Measurements from ENCODE around the gene BHLHA9.
"Not testable (repeated sequence)": the region's sequence is repeated elsewhere in the genome, so short reads cannot be mapped to it uniquely, and the experiment has no call there.

Gene BHLHA9

DNA sequence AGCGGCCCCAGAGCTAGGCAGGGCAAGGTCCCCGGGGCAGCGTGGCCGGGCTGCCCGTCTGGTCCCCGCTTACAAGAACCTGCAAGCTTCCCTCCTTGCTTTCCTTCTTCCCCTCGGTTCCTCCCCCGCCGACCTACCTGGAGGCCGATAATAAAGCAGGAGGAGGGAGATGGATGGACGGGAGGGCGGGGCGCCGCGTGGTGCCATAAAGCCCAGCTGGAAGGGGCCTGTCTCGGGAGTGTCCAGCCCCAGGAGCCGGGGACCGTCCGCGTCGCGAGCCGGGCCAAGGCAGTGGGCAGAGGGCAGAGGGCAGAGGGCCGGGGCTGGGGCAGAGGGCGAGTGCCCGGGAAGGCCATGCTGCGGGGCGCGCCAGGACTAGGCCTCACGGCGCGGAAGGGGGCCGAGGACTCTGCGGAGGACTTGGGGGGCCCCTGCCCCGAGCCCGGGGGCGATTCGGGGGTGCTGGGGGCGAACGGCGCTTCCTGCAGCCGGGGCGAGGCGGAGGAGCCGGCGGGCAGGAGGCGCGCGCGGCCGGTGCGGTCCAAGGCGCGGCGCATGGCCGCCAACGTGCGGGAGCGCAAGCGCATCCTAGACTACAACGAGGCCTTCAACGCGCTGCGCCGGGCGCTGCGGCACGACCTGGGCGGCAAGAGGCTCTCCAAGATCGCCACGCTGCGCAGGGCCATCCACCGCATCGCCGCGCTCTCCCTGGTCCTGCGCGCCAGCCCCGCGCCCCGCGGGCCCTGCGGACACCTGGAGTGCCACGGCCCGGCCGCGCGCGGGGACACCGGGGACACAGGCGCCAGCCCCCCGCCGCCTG lies at the start of gene BHLHA9:
BHLHA9 (plus strand) TSS at position 235 of the 820 bp plus-strand sequence; CDS start at position 355, 120 bp downstream.
- in situ Hi-C loops (cut with HindIII; ENCODE audit: low sequenced_read_pairs) = loop anchor here (25.0 kb wide), 1 partner anchor 242 kb away; the partner anchor contains the start of gene INPP5K

GRCh38 chr17:1221209-1221608 lies 49.0 kb upstream of the BHLHA9 start:
- in situ Hi-C loops (cut with HindIII; ENCODE audit: low sequenced_read_pairs) = no loop called here

DNA sequence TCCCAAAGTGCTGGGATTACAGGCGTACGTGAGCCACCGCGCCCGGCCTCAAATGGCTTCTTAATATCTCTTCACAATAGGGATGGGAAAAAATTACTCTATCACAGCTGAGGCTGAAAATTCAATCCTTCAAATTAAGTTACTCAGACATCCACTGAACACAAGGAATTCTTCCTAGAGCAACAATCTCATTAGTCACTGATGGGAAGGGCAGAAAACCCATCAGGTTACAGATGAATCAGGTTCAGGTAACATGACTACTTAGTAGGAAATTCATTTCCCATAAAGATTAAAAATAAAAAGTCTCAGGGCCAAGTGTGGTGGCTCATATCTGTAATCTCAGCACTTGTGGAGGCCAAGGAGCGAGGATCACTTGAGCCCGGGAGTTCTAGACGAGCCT lies 47.9 kb upstream of the BHLHA9 start:
- in situ Hi-C loops (cut with HindIII; ENCODE audit: low sequenced_read_pairs) = no loop called here

DNA sequence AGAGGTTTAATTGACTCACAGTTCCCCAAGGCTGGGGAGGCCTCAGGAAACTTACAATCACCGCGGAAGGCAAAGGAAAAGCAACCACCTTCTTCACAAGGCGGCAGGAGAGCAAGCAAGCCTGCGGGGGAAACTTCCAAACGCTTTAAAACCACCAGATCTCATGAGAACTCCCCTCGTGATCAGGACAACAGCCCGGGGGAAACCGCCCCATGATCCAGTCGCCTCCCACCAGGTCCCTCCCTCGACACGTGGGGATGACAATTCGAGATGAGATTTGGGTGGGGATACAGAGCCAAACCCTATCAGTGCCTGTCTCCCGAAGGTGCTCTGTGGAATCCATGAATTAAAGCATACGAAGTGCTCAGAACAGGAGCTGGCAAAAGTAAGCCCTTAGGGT lies 46.6 kb upstream of the BHLHA9 start:
- in situ Hi-C loops (cut with HindIII; ENCODE audit: low sequenced_read_pairs) = no loop called here

GRCh38 chr17:1224330-1224729 lies 45.9 kb upstream of the BHLHA9 start:
- in situ Hi-C loops (cut with HindIII; ENCODE audit: low sequenced_read_pairs) = no loop called here

DNA sequence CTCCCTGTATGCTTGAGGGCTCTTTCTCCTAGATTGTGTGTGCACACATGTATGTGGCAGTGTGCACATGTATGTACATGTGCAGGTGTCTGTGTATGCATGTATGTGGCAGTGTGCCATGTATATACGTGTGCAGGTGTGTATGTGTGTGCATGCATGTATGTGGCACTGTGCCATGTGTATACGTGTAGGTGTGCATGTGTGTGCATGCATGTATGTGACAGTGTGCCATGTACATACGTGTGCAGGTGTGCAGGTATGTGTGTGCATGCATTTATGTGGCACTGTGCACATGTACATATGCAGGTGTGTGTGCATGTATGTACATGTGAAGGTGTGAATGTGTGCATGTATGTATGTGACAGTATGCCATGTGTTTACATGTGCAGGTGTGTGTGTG lies 43.9 kb upstream of the BHLHA9 start:
- in situ Hi-C loops (cut with HindIII; ENCODE audit: low sequenced_read_pairs) = no loop called here

- in situ Hi-C loops (cut with HindIII; ENCODE audit: low sequenced_read_pairs) = no loop called here
Observed at GRCh38 chr17:1227365-1227764, 42.9 kb upstream of the BHLHA9 start.

GRCh38 chr17:1227917-1228780 lies 42.1 kb upstream of the BHLHA9 start:
- in situ Hi-C loops (cut with HindIII; ENCODE audit: low sequenced_read_pairs) = no loop called here

GRCh38 chr17:1228781-1229348 lies 41.4 kb upstream of the BHLHA9 start:
- in situ Hi-C loops (cut with HindIII; ENCODE audit: low sequenced_read_pairs) = no loop called here

GRCh38 chr17:1229349-1229899 lies 40.8 kb upstream of the BHLHA9 start:
- in situ Hi-C loops (cut with HindIII; ENCODE audit: low sequenced_read_pairs) = no loop called here

DNA sequence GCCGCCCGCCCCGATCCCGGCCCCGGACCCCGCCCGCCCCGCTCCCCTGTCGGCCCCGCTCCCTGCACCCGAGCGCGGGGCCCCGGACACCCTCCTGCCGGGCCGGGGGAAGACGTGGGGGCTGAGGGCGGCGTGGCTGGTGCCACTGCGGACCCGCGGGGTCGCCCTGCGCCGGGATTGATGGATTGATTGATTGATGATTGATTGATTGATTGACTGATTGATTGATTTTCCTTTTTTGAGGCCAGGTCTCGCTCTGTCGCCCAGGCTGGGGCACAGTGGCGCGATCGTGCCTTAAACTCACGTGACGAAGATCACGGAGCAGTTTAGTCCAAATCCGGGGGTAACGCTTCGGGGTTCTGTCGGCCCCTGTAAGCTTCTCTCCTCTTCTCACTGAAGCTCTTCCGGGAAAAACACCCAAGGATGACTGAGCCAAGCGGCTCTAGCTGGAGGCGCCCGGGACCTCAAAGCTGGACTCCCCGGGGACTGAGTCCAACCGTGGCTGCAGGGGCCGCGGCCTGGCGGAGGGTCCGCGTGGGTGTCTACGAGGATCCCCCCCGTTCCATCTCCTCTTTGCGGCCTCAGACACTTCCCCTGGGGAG lies 40.2 kb upstream of the BHLHA9 start:
- in situ Hi-C loops (cut with HindIII; ENCODE audit: low sequenced_read_pairs) = no loop called here

GRCh38 chr17:1231456-1231855 lies 38.8 kb upstream of the BHLHA9 start:
- in situ Hi-C loops (cut with HindIII; ENCODE audit: low sequenced_read_pairs) = no loop called here

DNA sequence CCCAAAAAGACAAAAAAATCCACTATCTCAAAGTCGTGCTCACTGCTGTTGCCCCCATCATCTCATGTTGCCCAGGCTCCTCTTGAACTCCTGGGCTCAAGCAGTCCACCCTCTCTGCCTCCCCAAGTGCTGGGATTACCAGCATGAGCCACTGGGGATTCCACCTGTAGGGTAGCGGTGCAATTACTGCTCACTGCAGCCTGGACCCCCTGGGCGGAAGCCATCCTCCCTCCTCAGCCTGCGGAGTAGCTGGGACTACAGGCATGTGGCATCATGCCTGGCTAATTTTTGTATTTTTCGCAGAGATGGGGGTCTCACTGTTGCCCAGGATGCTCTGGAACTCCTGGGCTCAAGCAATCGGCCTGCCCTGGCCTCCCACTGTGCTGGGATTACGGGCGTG lies 37.9 kb upstream of the BHLHA9 start:
- in situ Hi-C loops (cut with HindIII; ENCODE audit: low sequenced_read_pairs) = no loop called here

GRCh38 chr17:1232786-1233185 lies 37.5 kb upstream of the BHLHA9 start:
- in situ Hi-C loops (cut with HindIII; ENCODE audit: low sequenced_read_pairs) = no loop called here

GRCh38 chr17:1234455-1234854 lies 35.8 kb upstream of the BHLHA9 start:
- in situ Hi-C loops (cut with HindIII; ENCODE audit: low sequenced_read_pairs) = no loop called here

GRCh38 chr17:1237471-1237870 lies 32.8 kb upstream of the BHLHA9 start:
- in situ Hi-C loops (cut with HindIII; ENCODE audit: low sequenced_read_pairs) = no loop called here

DNA sequence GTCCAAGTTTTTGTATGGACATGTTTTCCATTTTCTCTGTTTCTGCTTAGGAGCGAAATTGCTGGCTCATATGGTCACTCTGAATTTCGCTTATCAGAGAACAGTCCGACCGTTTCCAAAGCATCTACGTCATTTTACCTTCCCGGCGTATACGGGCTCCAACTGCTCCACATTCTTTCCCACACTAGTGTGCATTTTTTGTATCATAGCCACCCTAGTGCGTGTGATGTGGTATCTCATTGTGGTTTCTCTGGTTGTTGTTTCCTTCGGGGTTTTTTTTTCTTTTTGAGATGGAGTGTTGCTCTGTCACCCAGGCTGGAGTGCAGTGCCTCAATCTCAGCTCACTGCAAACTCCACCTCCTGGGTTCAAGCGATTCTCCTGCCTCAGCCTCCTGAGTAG lies 31.0 kb upstream of the BHLHA9 start:
- in situ Hi-C loops (cut with HindIII; ENCODE audit: low sequenced_read_pairs) = no loop called here

- in situ Hi-C loops (cut with HindIII; ENCODE audit: low sequenced_read_pairs) = not testable (repeated sequence)
Observed at GRCh38 chr17:1240426-1240825, 29.8 kb upstream of the BHLHA9 start.

- in situ Hi-C loops (cut with HindIII; ENCODE audit: low sequenced_read_pairs) = no loop called here
Observed at GRCh38 chr17:1241929-1242328, 28.3 kb upstream of the BHLHA9 start.

DNA sequence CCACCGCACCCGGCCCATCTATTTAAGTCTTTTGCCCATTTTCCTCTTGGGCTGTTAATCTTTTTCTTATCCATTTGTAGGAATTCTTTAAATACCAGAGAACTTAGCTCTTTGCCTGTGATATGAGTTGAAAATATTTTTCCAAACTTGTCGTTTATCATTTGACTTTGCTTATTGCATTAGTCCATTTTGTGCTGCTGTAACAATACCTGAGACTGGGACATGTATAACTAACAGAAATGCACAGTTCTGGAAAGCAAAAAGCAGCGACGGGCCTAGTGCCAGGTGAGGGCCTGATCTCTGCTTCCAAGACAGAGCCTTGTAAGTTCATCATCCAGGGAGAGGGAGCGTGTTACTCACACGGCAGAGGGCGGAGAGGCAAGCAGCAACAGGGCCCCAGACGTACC lies 25.6 kb upstream of the BHLHA9 start:
- in situ Hi-C loops (cut with HindIII; ENCODE audit: low sequenced_read_pairs) = no loop called here

Measured in DLD1 (cell line).